ENCODE measurements around the gene APH1A. TPM values are rescaled to one million over a fixed set of nuclear protein-coding genes. Genes with fewer than 3 reads are reported as not detected.

The APH1A gene
- total and polyA plus RNA-seq, 9 of the 15 experiments (the other 6 are each of a cell fraction or from before 2014, with no cell fraction given): 5.6 to 123 (median 77.0) TPM

GRCh38 chr1:150256198-150256553 is 12.6 kb downstream of the APH1A start:
- no peak for FAIRE-seq
- TF ChIP-seq ZNF79 (CRISPR knock-in tag; IDR thresholded peaks at IDR 0.05; ENCODE audit: low read depth) (no peak), ESRRA (IDR thresholded peaks at IDR 0.05; ENCODE audit: borderline replicate concordance, low read depth) (0 out of 2 replicates have a peak, but pooled peaks have one; percentile 5), BRD4 (IDR thresholded peaks at IDR 0.05) (0 out of 2 replicates have a peak, but pooled peaks have one; percentile 42), FOXJ2 (tag; IDR thresholded peaks at IDR 0.05) (0 out of 2 replicates have a peak, but pooled peaks have one; percentile 18), PURB (CRISPR knock-in tag; IDR thresholded peaks at IDR 0.05; ENCODE audit: low read depth) (no peak)
- Histone ChIP-seq H3K79me2 (ENCODE audit: control insufficient read depth, insufficient read depth, low read length) (no peaks in the 10 kb centered on the region), H2AFZ (ENCODE audit: low read depth, low read length) (no peak overlapping the region), H3K27ac (ENCODE audit: extremely low read depth, low read depth, low read length) (no peak overlapping the region), H3K36me3 (ENCODE audit: control insufficient read depth, insufficient read depth, low read length) (no peaks in the 10 kb centered on the region), H3K9ac (ENCODE audit: insufficient read depth in 1 of 2, low read depth in 2 of 2, low read length in 2 of 2) (no peak overlapping the region), H3K9me1 (ENCODE audit: control insufficient read depth, insufficient read depth, low read length) (no peaks in the 10 kb centered on the region), H4K20me1 (replicated peaks; ENCODE audit: control insufficient read depth, insufficient read depth, low read length) (no peaks in the 10 kb centered on the region), H3K4me1 (replicated peaks in 1 of 2; ENCODE audit: control insufficient read depth in 2 of 2, insufficient read depth in 2 of 2, low read length in 2 of 2) (peaks cover 23 to 26% of the 10 kb centered on the region in 2 experiments), H3K27me3 (ENCODE audit: control insufficient read depth in 2 of 2, insufficient read depth in 2 of 2, low read length in 2 of 2) (peaks cover 0 to 4% of the 10 kb centered on the region in 2 experiments; a peak in 1 of 5 replicates), H3K4me2 (ENCODE audit: insufficient read depth, low read length) (no peak overlapping the region), H3K4me3 (no peak overlapping the region), H3K9me3 (replicated peaks; ENCODE audit: control insufficient read depth, insufficient read depth, low read depth, low read length) (no peaks in the 10 kb centered on the region)
- no peak for ATAC-seq
- ChIA-PET POLR2A (interaction anchor here (0.7 to 1.9 kb wide), 12 partner anchors 10 to 752 kb away, joined by 3 to 5 read pairs (median 3); partner anchors contain the start of genes APH1A, C1orf54 and PRUNE1), CTCF (ENCODE audit: low intra/inter-chr PET ratio) (interaction anchor here (0.6 to 2.6 kb wide), 11 partner anchors 24 to 750 kb away, joined by 3 to 43 read pairs (median 4); partner anchors contain the start of genes CIART, FALEC and MINDY1)
- intact Hi-C loops (cut with micrococcal nuclease): loop anchor here (5.0 to 10.0 kb wide), 4 partner anchors 66 to 741 kb away; partner anchors contain the start of genes ADAMTSL4 and PRPF3
- 0% methylated on average over 1 of the region's 1 CpG for WGBS (ENCODE audit: insufficient coverage, low coverage, missing lambda C conversion rate)
- in situ Hi-C loops (cut with MboI): loop anchor here (5.0 kb wide), 1 partner anchor 741 kb away; no protein-coding TSS in a partner anchor
- no peak for DNase-seq (ENCODE audit: extremely low read depth in 1 of 4, low spot score in 3 of 4)
- no TSS peak for BruUV-seq (replicated peaks)

GRCh38 chr1:150249936-150250335 is 18.9 kb downstream of the APH1A start:
- Histone ChIP-seq H3K36me3 (ENCODE audit: control insufficient read depth, insufficient read depth, low read length) (no peaks in the 10 kb centered on the region), H3K4me1 (replicated peaks in 1 of 2; ENCODE audit: control insufficient read depth in 2 of 2, insufficient read depth in 2 of 2, low read length in 2 of 2) (no peaks in the 10 kb centered on the region; a peak in 2 of 5 replicates), H3K79me2 (ENCODE audit: control insufficient read depth, insufficient read depth, low read length) (no peaks in the 10 kb centered on the region), H3K27me3 (ENCODE audit: control insufficient read depth in 2 of 2, insufficient read depth in 2 of 2, low read length in 2 of 2) (no peaks in the 10 kb centered on the region), H2AFZ (ENCODE audit: low read depth, low read length) (peak overlapping the region; percentile 2; the same call in 1 of the 2 replicates), H3K4me2 (ENCODE audit: insufficient read depth, low read length) (no peak overlapping the region), H3K9ac (ENCODE audit: insufficient read depth in 1 of 2, low read depth in 2 of 2, low read length in 2 of 2) (no peak overlapping the region), H4K20me1 (replicated peaks; ENCODE audit: control insufficient read depth, insufficient read depth, low read length) (no peaks in the 10 kb centered on the region), H3K4me3 (no peak overlapping the region), H3K27ac (ENCODE audit: extremely low read depth, low read depth, low read length) (no peak overlapping the region), H3K9me3 (replicated peaks; ENCODE audit: control insufficient read depth, insufficient read depth, low read depth, low read length) (no peaks in the 10 kb centered on the region), H3K9me1 (ENCODE audit: control insufficient read depth, insufficient read depth, low read length) (no peaks in the 10 kb centered on the region)
- POLR2A ChIA-PET: no interaction called here
- CTCF ChIA-PET (ENCODE audit: low intra/inter-chr PET ratio): no interaction called here
- FAIRE-seq (peak; percentile 32), DNase-seq (ENCODE audit: extremely low read depth in 1 of 4, low spot score in 3 of 4) (no peak), ATAC-seq (peak; percentile 65)
- BruUV-seq (replicated peaks): no TSS peak
- intact Hi-C loops (cut with micrococcal nuclease): loop anchor here (10.0 kb wide), 1 partner anchor 565 kb away; no protein-coding TSS in a partner anchor
- 8% methylated on average over 2 of the region's 2 CpGs for WGBS (ENCODE audit: insufficient coverage, low coverage, missing lambda C conversion rate)
- in situ Hi-C loops (cut with MboI): no loop called here
- TF ChIP-seq EGR1 (conservative IDR thresholded peaks at IDR 0.05) (no peak), SIRT6 (IDR thresholded peaks at IDR 0.05; ENCODE audit: low read depth, low read length) (no peak), ZNF354B (CRISPR knock-in tag; IDR thresholded peaks at IDR 0.05) (no peak), JUND (IDR thresholded peaks at IDR 0.05; ENCODE audit: borderline replicate concordance, low read depth, low read length) (no peak), JUND (tag; IDR thresholded peaks at IDR 0.05; ENCODE audit: borderline replicate concordance, low read depth, low read length) (no peak), KLF13 (tag; IDR thresholded peaks at IDR 0.05; ENCODE audit: borderline replicate concordance, low read depth) (no peak), SAFB (IDR thresholded peaks at IDR 0.05; ENCODE audit: borderline replicate concordance, low read depth, low read length) (no peak), ZNF23 (CRISPR knock-in tag; IDR thresholded peaks at IDR 0.05) (no peak), RHOXF2B (CRISPR knock-in tag; conservative IDR thresholded peaks at IDR 0.05) (no peak), ETV1 (tag; conservative IDR thresholded peaks at IDR 0.05; ENCODE audit: low read depth) (no peak), TSC22D4 (tag; IDR thresholded peaks at IDR 0.05) (no peak), FUS (optimal IDR thresholded peaks at IDR 0.05; ENCODE audit: low read depth, low read length) (no peak), SMAD4 (CRISPR knock-in tag; conservative IDR thresholded peaks at IDR 0.05) (no peak), GTF2E2 (tag; IDR thresholded peaks at IDR 0.05) (no peak)

Data from K562 (cell line).